Tongue (tissue), 2 donors: Measurements from ENCODE around the gene VWF. TPM values are rescaled to one million over a fixed set of nuclear protein-coding genes. Genes with fewer than 3 reads are reported as not detected.
"Not testable (repeated sequence)": the region's sequence is repeated elsewhere in the genome, so short reads cannot be mapped to it uniquely, and the experiment has no call there.

Experiments used
- DNase-seq: peaks from one replicate; pipeline ENCODE4 v3.0.0-alpha.2; 2015
- total RNA-seq: library from RNA; depleted of rRNA; stranded (reverse); fragments of >200 nt; gene quantifications from one replicate; pipeline ENCODE4 v1.2.3, GENCODE V29; 2014

The VWF gene
- total RNA-seq, 1 donor from 2014 or later: 101 TPM

DNA sequence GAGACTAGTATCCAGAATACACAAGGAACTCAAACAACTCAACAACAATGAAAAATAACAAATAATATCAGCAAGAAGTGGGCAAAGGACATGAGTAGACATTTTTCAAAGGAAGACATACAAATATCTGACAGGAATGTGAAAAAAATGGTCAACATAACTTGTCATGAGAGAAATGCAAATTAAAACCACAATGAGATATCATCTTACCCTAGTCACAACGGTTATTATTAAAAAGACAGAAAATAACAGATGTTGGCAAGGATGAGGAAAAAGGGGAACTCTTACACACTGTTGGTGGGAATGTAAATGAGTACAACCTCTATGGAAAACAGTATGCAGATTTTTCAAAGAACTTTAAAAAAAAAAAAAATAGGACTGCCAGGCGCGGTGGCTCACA is 20.4 kb downstream of the VWF start:
- no peak for DNase-seq

DNA sequence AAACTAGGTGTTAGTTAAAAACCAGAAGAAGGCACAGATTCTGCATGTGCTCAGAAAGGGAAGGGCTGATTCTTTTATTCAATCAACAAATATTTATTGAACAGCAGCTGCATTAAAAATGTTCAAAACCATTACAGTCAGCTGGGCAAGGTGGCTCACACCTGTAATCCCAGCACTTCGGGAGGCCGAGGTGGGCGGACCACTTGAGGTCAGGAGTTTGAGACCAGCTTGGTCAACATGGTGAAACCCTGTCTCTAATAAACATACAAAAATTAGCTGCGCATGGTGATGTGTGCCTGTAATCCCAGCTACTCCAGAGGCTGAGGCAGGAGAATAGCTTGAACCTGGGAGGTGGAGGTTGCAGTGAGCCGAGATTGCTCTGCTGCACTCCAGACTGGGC is 22.4 kb downstream of the VWF start:
- DNase-seq: not testable (repeated sequence)

- no peak for DNase-seq
Measured at GRCh38 chr12:6099316-6099715, 25.2 kb downstream of the VWF start.

- DNase-seq: no peak
Measured at GRCh38 chr12:6097411-6097810, 27.1 kb downstream of the VWF start.

GRCh38 chr12:6096527-6096926 is 27.9 kb downstream of the VWF start:
- no peak for DNase-seq

GRCh38 chr12:6095269-6095668 is 29.2 kb downstream of the VWF start:
- no peak for DNase-seq

- DNase-seq: no peak
Measured at GRCh38 chr12:6093764-6094163, 30.7 kb downstream of the VWF start.

- DNase-seq: peak; percentile 53
Measured at GRCh38 chr12:6092784-6093722, 31.4 kb downstream of the VWF start.

DNA sequence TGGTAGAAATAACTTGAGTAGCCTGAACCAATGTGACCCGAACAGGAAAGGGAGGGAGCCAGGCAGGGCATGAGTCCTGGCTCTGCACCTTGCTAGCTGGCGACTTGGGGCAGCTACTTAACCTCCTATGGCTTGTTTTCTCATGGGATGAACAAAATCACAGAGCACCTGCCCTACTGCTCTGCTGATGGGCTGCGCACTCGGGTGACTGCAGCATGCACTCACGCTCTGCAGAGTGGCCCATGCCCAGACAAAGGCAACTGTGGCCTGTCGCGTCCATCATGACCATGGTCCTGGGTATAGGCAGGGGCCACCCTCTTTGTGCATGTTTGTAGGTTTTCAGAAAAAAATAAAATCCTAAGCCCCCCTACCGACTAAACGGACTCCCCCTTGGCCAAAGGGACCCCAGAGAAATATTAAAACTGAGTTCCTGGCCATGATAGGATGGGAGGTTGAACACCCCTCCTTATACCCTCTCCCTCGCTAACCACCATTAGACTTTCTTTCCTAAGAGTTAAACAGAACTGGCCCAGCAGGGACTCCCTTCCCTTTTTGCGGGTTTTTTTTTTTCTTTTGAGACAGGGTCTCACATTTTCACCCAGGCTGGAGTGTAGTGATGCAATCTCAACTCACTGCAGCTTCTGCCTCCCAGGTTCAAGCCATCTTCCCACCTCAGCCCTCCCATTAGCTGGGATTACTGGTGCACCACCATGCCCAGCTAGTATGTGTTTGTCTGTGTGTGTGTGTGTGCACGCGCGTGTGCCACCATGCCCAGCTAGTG is 32.5 kb downstream of the VWF start:
- DNase-seq: no peak

DNA sequence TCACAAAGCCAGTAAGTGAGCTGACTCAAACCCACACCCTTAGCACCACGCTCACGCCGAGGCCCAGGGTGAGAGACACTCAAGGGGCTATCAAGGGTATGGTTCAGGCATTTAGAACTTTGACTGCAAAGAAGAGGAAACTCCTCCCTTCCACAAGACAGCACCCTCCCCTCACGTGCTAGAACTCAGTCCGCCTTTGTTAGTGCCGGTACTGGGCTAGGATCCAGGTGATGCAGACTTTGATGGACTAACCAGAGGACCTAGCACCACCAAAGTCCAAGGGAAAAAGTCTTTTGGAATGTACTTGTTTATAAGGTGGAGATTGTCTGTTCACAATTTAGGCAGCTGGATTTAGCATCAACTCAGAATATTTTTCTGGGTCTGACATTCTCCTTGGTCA is 33.7 kb downstream of the VWF start:
- DNase-seq: peak; percentile 57

DNA sequence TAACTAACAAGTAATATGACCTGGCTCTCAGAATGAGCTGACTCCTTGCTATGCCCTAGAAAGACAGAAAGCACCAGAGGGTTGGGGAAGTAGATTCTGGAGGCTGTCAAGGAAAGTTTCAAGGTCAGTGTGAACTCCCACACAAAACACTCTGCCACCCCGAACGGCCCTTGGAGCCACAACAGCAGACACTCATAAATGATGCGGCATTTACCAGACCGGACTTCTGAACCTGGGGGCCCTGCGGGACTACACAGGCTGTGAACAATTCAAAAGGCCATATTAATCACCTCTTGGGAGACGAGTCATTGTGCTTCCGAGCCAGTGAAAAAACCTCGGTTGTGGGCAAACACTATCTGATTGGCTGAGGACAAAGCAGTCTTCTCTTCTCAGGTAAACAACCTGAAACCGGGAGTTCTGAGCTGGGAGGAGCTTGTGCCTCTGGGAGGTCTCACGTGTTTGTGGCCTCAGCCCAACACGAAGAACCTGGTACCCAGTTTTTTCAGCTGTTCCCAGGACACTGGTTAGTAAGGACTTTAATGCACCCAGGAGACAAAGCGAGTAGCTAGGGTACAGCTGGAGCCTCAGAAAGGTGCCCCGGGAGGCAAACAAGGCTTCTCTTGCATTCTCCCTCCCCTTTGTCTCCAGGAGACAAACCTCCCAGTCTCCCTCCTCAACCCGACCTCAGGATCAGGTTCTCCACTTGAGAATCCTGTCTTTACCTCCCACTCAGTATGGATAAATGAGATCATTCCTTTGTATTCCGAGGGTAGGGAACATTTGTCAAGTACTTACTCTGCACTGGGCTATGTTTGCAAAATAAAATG is 35.3 kb downstream of the VWF start:
- DNase-seq: no peak

DNA sequence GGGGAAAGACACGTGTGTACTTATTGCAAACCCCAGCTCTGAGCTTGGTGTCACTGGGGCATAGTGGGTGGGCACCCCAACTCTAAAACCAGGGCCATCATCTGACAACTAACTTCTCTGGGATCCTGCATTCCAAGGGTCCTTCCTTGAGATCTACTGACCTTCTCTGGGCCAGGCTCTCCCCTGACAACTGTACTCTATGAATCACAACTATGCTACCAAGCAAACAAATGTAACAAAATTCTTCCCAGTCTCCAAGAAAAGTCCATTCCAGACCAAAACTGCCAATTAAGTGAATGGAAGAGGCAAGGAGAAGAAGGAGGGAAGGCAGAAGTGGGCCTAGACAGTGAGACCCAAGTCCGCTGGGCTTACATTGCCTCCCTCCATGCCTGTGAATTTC is 38.2 kb downstream of the VWF start:
- no peak for DNase-seq

GRCh38 chr12:6085841-6086240 is 38.6 kb downstream of the VWF start:
- DNase-seq: no peak

GRCh38 chr12:6084969-6085450 is 39.5 kb downstream of the VWF start:
- DNase-seq: no peak

- peak; percentile 84 for DNase-seq
Measured at GRCh38 chr12:6084261-6084968, 40.1 kb downstream of the VWF start.

GRCh38 chr12:6083601-6084000 is 40.9 kb downstream of the VWF start:
- no peak for DNase-seq

- no peak for DNase-seq
Measured at GRCh38 chr12:6082613-6083012, 41.9 kb downstream of the VWF start.

GRCh38 chr12:6080149-6081045 is 44.1 kb downstream of the VWF start:
- DNase-seq: no peak

DNA sequence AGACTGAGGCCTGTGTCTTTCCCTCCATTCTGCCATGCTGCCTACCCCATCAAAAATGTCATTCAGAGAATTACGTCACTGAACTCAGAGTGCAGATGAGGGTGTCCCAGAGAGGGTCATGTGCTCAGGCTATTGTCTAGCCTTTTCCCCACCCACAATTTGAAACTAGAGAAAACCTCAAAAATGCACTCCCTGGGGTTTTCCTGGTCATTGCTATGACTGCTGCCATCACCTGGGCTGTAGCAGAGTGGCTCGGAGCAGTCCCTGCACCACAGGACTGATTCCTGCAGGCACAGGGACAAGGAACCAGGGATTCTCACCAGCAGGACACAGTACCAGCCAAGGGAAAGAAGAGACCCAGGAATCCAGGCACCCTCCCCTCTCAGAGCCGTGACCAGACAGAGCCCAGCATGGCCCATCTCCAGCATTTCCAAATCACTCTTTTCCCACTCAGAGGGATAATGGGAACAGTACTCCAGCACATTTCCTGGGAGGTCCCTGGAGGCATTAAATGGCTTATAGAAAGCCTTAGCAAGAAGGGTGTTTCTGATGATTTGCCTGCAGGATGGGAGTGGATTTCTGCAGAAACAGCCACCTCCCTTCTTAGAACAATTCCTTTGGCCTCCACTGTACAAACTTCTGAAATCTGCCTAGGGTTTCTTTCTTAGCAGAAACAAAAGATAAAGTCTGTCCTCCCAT is 45.9 kb downstream of the VWF start:
- no peak for DNase-seq

DNA sequence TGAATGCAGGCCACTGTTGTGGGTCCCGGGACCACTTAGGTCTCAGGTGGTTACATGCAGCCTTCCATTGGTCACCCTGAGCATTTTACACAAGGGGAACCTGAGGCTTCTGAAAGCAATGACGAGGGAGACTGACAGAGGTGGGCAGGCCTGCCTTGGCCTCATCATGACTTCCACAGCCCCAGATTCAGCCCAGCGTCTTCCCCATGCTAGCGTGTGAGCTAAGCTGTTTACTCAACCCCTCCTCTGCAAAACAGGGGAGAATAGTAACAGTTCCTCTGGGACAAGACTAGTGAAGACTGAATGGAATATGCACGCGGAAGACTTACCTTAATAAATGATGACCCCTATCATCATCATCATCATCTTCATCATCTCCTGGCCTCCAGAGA is 46.8 kb downstream of the VWF start:
- no peak for DNase-seq
